T-helper 17 cell (primary cell): Measurements from ENCODE around the gene LRMDA. TPM values are rescaled to one million over a fixed set of nuclear protein-coding genes. Genes with fewer than 3 reads are reported as not detected.

Experiments used
- ATAC-seq: fragments of 150-1000 bp; cut with Tn5 transposase; 2 replicates; pipeline ENCODE4 v1.10.0; 2021; ENCODE audit warnings: mild to moderate bottlenecking, moderate library complexity
- DNase-seq, 3 donors: peaks; one replicate each; pipeline versions ENCODE4 v3.0.0 to v3.0.0-alpha.2; 2020 to 2021
- H3K9me3 ChIP-seq: one replicate; pipeline ENCODE4 v1.7.0; 2013; ENCODE audit warnings: low read length, mild to moderate bottlenecking; ENCODE audit not compliant: control insufficient read depth, poor library complexity, severe bottlenecking
- H3K27ac Mint-ChIP-seq: one replicate; pipeline ENCODE4 v1.8.0; 2022; ENCODE audit warnings: mild to moderate bottlenecking, moderate library complexity, mixed read lengths
- H3K27me3 Mint-ChIP-seq: one replicate; pipeline ENCODE4 v1.8.0; 2022; ENCODE audit warnings: mixed read lengths
- H3K36me3 Mint-ChIP-seq: one replicate; pipeline ENCODE4 v1.8.0; 2022; ENCODE audit warnings: low read depth, mixed read lengths
- H3K4me1 Mint-ChIP-seq: one replicate; pipeline ENCODE4 v1.8.0; 2022; ENCODE audit warnings: mild to moderate bottlenecking, mixed read lengths
- H3K4me3 Mint-ChIP-seq: one replicate; pipeline ENCODE4 v1.8.0; 2022; ENCODE audit warnings: mild to moderate bottlenecking, moderate library complexity, mixed read lengths
- total RNA-seq, 4 donors: library from RNA in 2 of 4; stranded (reverse) in 2 of 4; gene quantifications; one replicate each; pipeline ENCODE4 v1.2.3 and lab custom pipeline; 2022 to 2026

Gene LRMDA
- total RNA-seq, 2 donors from 2014 or later = not detected

DNA sequence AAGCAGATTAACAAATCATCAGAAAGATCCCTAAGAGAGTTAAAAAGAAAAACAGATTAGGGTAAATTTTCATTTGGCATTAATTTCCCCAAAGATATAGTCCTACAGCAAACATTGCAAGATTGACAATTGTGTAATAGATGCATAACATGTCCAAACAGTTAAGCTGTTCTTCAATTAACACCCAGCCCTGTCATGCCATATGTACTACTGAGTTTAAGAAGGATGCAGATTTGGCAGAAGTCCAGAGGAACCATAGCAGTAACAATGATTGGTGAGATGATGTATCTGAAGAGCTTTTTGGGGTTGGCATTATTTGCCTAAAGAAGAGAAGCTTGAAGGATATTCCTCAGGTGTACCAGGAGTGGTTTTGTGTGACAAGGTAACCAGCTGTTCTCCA, 287.6 kb downstream of the LRMDA start:
- DNase-seq (no peak), ATAC-seq (no peak)
- no peak overlapping the region for H3K27ac Mint-ChIP-seq
- no peaks in the 10 kb centered on the region for H3K4me1 Mint-ChIP-seq
- no peak overlapping the region for H3K4me3 Mint-ChIP-seq
- peaks cover 22% of the 10 kb centered on the region for H3K27me3 Mint-ChIP-seq
- no peaks in the 10 kb centered on the region for H3K36me3 Mint-ChIP-seq
- H3K9me3 ChIP-seq = no peaks in the 10 kb centered on the region

DNA sequence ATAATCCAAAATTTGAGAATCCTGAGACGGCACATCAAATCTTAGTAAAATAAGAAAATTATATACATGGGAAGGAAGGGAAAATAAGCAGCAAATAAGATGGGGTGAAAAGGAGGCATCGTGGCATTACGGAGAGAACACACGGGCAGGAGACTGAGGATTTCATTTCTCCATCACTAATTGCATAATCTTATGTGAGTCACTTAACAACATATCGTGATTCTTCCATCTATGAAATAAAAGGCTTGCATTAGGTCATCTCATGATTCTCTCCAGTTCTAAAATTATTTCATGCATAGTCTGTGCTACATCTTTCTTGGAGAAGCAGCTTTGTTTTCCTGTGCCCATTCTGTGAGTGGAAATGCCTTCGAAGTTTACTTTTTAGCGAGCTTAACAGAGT, 288.7 kb downstream of the LRMDA start:
- DNase-seq = no peak
- no peak for ATAC-seq
- Mint-ChIP-seq H3K27ac (no peak overlapping the region), H3K4me1 (no peaks in the 10 kb centered on the region), H3K36me3 (no peaks in the 10 kb centered on the region), H3K4me3 (no peak overlapping the region), H3K27me3 (peaks cover 28% of the 10 kb centered on the region)
- H3K9me3 ChIP-seq = no peaks in the 10 kb centered on the region

DNA sequence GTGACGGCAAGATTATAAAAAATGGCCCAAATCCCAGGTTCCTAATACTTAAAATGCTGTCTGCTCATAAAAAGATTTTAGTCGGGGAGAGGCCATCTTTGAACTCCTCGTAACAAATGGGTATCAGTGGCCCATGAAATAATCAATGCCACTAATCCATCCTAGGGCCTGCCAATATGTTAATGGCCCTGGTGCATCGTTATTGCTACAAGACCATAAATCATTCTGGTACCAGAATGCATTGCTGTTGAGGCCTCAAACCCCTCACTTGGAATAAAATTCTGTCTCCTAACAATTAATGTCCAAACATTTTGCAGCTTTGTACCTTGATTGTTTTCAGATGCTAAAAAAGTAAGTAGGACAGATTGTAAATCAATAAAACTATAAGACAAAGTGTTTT, 290.6 kb downstream of the LRMDA start:
- ATAC-seq (no peak), DNase-seq (no peak)
- H3K36me3 Mint-ChIP-seq = no peaks in the 10 kb centered on the region
- H3K27me3 Mint-ChIP-seq = peaks cover 17% of the 10 kb centered on the region
- no peaks in the 10 kb centered on the region for H3K4me1 Mint-ChIP-seq
- no peak overlapping the region for H3K27ac Mint-ChIP-seq
- no peak overlapping the region for H3K4me3 Mint-ChIP-seq
- H3K9me3 ChIP-seq = no peaks in the 10 kb centered on the region

DNA sequence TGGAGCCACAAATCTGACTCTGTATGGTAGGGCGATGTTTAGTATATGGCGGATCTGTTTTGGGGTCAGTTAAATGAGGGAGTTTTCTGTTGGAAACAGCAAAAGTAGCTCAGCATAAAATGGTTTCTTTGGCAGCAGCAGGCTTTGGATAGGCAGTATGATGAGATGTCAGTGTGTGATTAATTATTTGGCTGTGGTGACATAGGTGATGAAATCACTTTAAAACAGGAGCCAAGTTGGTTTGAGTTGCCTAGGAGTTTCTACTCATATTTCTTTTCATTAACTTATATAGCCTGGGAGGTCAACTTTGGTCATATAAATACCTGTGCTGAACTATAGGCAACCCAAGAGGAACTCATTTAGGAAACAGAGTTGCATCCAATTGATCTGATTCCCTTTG, 291.2 kb downstream of the LRMDA start:
- no peaks in the 10 kb centered on the region for H3K4me1 Mint-ChIP-seq
- no peak overlapping the region for H3K27ac Mint-ChIP-seq
- DNase-seq = no peak
- H3K4me3 Mint-ChIP-seq = no peak overlapping the region
- peaks cover 18% of the 10 kb centered on the region for H3K27me3 Mint-ChIP-seq
- ATAC-seq = no peak
- no peaks in the 10 kb centered on the region for H3K36me3 Mint-ChIP-seq
- H3K9me3 ChIP-seq = no peaks in the 10 kb centered on the region

DNA sequence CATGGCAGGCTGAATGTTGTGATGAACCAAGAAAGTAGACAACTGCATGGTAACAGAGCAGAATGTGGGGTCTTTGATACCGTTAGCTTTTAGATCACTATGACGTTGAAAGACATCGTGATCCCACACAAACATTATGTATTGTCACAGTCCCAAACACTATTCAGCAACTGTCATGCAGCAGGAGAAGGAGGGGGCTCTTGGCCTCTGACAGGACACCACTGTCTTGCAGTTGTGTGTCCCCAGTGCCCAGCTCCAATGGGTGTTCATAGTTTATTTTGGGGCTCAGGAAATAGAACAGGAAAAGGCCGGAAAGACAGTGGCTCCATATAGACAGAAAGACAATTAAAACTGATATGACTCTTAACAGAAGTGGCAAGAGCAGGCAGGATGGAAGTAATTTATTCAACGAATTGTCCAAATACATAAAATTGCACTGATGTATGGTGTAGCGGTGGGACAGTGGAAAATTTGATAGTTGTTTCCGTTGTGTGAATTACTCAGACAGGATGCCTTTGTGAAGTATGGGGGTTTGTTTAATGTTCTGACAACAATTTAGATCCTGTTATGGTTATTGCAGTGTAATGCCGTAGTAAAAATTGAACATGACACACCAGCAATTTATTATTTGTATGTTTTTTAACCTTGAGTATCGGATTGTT, 292.0 kb downstream of the LRMDA start:
- H3K9me3 ChIP-seq = no peaks in the 10 kb centered on the region
- Mint-ChIP-seq H3K4me3 (no peak overlapping the region), H3K4me1 (no peaks in the 10 kb centered on the region), H3K27me3 (peaks cover 20% of the 10 kb centered on the region), H3K36me3 (no peaks in the 10 kb centered on the region), H3K27ac (no peak overlapping the region)
- no peak for DNase-seq
- ATAC-seq = no peak

DNA sequence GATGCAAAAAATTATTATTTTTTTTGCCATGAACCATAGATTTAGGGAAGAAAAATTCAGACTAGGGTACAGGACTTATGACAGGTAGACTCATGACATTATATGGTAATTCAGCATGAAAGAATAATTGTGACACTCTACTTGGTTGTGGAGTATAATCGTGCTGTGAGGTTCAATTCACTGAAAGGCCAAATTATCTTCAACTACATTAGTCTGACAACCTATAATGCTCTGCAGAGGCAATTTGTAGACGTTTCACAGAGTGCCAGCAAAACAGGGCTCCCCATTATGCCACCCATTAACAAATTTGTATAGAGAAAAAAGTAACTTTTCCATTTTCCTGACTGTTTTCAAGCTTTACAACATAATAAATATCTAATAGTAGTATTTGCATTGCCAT, 292.6 kb downstream of the LRMDA start:
- H3K36me3 Mint-ChIP-seq = no peaks in the 10 kb centered on the region
- no peaks in the 10 kb centered on the region for H3K9me3 ChIP-seq
- DNase-seq (no peak), ATAC-seq (no peak)
- no peak overlapping the region for H3K27ac Mint-ChIP-seq
- no peak overlapping the region for H3K4me3 Mint-ChIP-seq
- no peaks in the 10 kb centered on the region for H3K4me1 Mint-ChIP-seq
- H3K27me3 Mint-ChIP-seq = peaks cover 26% of the 10 kb centered on the region

DNA sequence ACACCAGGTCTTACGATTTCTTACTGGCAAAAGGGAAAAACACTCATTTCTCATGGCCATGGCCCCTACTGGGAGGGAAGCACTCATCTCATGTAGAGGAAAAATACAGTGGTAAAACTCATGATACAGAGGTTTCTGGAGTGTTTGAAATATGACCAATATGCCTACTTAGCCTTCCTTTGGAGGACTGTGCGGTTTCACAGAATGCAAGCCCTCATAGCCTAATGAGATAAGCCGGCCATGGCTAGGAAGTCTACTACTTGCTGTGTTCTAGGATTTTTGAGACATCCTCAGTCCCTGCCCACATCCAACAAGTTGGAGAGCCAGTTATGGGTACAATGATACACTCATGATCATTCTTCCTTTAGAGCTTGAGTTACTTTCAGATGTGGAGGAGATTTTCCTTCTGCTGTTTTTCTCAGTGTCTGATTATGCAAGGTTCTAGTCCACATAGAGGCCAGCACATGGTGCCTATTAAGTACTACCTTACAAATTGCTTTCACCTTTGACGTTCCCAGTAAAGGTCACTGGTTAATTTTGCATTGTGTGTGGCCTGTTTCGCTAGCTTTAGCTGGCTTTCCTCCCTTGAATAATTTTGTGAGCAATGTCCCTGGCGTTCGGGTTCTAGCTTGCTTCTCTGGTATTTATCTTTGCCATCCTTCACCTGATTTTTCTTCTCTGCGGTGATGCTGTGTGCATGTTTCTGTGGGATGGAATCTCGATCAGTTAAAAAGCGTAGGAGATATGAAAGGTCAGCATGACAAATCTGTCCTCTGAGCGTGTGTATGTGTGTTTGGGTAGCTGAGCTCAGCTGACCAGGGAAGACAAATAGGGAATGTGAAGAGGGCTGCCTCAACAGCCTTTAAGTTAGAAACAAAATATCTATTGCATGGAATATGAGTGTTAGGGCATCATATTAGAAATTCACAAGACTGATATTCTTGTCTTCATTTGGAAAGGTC, 295.4 kb downstream of the LRMDA start:
- ATAC-seq (no peak), DNase-seq (no peak)
- H3K4me3 Mint-ChIP-seq = no peak overlapping the region
- peaks cover 2% of the 10 kb centered on the region for H3K9me3 ChIP-seq
- H3K27me3 Mint-ChIP-seq = peaks cover 24% of the 10 kb centered on the region
- no peaks in the 10 kb centered on the region for H3K4me1 Mint-ChIP-seq
- H3K36me3 Mint-ChIP-seq = no peaks in the 10 kb centered on the region
- no peak overlapping the region for H3K27ac Mint-ChIP-seq

DNA sequence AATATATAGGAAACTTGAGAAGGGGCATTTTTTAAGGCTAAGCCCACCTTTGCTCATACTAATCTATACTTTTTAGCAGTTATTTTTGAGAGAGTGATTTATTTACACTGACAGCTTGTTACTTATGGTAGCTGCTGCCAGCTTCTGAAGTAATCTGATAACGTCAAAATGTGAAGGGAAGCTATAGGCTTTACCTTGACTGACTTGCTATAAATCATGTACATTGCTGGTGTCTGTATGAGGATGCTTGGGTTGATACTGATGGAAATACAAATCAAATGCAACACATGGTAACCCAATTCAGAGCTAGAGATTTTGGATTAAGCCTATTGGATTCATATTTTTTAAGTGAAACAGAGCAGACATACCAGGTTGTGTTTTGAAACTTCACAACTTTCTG, 299.4 kb downstream of the LRMDA start:
- peaks cover 43% of the 10 kb centered on the region for H3K27me3 Mint-ChIP-seq
- H3K4me3 Mint-ChIP-seq = no peak overlapping the region
- H3K36me3 Mint-ChIP-seq = peaks cover 3% of the 10 kb centered on the region
- H3K9me3 ChIP-seq = peaks cover 2% of the 10 kb centered on the region
- ATAC-seq = no peak
- DNase-seq = no peak
- H3K27ac Mint-ChIP-seq = no peak overlapping the region
- no peaks in the 10 kb centered on the region for H3K4me1 Mint-ChIP-seq

DNA sequence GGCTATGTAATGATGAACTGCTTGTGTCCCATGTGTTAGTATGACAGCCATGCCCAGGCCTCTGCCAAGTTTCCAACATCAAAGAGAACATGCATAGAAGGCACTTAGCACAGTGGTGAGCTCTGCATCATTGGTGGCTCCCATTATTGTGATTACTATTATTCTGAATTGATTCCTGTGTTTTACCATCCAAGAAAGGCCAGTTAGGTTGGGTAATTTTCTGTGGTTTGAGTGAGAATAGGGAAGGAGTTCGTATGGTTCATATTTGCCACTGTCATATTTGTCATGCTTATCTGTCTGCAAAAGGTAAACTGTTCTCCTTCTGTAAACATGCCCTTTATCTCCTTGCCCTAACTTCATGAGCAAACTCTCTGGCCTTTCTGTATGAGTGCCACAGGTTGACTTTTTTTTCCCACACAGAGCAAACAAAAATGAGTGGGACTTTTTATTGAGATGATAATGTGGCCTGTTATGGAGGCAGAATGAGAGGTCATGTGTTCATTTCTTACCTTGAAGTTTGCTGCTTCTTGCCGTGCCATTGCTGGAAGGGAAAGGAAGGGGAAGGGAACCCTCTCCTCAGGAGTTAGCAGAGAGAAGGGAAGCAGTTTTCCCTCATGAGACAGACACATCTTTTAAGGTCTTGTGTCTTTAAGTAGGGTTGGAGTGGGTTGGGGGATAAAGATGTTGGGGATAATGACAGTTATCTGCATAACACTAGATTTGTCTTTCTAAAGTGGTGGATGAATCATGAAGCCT, 301.9 kb downstream of the LRMDA start:
- peaks cover 3% of the 10 kb centered on the region for H3K36me3 Mint-ChIP-seq
- no peak for DNase-seq

DNA sequence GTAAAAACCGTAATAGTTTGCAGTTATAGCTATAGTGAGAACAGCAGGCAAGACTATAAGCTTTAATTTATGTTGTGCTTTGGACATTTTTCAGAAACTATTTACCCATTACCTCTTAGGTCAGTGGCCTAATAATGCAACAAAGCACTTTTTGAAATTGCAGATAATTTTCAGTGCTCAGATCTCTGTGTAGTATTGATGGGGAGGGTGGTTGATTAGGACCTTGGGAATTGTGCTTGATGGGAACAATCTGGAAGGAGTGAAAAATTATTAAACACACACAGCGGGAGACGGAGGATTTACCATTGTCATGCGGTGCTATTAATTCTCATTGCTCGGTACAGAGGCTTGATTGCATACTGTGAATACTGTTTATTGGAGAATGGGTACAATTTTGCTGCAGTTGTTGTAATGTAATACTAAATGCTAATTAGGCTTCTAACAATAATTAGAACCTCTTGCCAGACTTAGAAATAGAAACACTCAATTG, 304.8 kb downstream of the LRMDA start:
- peaks cover 2% of the 10 kb centered on the region for H3K9me3 ChIP-seq
- no peak overlapping the region for H3K4me3 Mint-ChIP-seq
- peaks cover 53% of the 10 kb centered on the region for H3K27me3 Mint-ChIP-seq
- no peaks in the 10 kb centered on the region for H3K4me1 Mint-ChIP-seq
- DNase-seq (no peak), ATAC-seq (no peak)
- H3K36me3 Mint-ChIP-seq = peaks cover 3% of the 10 kb centered on the region
- H3K27ac Mint-ChIP-seq = no peak overlapping the region

More for the DNA sequence above, 301.9 kb downstream of the LRMDA start:
- peaks cover 54% of the 10 kb centered on the region for H3K27me3 Mint-ChIP-seq
- H3K4me3 Mint-ChIP-seq = no peak overlapping the region
- H3K9me3 ChIP-seq = peaks cover 2% of the 10 kb centered on the region
- no peaks in the 10 kb centered on the region for H3K4me1 Mint-ChIP-seq
- no peak for ATAC-seq
- no peak overlapping the region for H3K27ac Mint-ChIP-seq

DNA sequence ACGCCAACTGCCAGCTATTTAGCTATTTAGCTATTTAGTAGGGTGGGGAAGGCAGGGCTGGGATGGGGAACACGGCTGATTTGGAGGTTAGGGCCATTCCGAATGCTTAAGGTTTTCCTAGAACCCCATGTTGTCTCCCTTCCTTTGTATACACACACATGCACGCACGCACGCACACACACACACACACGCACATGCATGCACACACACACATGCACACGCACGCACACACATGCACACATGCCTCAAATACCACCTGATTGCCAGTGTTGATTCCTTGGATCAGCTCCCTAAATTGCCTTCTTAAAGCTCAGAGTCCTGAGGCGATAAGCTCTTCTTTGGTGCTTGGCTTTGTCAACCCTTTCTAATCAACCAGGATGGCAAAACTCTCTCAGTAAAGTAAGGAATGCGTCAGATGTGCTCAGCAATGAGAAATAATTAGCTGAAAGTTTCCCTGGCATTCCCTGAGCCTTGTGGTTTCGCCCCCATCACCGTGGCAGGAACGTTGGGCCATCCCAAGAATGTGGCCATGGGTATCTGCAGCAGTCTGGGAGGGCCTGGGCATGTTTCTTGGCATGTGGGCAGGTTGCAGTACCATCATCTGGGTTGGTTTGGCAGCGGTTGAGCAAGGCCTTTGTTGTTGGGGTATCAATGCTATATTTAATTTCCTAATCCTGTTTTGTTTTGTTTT, 305.6 kb downstream of the LRMDA start:
- Mint-ChIP-seq H3K4me3 (no peak overlapping the region), H3K4me1 (no peaks in the 10 kb centered on the region)
- no peak for ATAC-seq

DNA sequence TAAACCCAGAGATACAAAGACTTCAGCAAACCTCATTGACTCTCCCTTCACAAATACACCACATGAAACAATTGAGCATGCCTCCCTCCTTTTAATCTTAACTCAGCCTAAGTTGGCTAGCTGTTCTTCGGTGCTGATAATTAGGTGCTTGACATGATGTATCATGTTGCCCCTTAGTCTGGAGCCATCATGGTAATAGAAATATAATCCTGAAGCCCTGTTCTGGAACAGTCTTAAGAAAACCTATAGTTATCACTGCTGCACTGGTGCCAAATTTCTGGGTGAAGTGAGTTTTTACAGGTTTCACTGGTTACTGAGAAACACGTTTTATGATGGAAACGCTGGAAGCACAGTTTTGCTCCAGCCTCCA, 306.1 kb downstream of the LRMDA start:
- DNase-seq (no peak), ATAC-seq (no peak)
- Mint-ChIP-seq H3K27ac (no peak overlapping the region), H3K4me3 (no peak overlapping the region), H3K36me3 (peaks cover 3% of the 10 kb centered on the region), H3K27me3 (peaks cover 46% of the 10 kb centered on the region), H3K4me1 (no peaks in the 10 kb centered on the region)
- H3K9me3 ChIP-seq = no peaks in the 10 kb centered on the region

More for the DNA sequence above, 305.6 kb downstream of the LRMDA start:
- peaks cover 52% of the 10 kb centered on the region for H3K27me3 Mint-ChIP-seq
- DNase-seq = no peak
- no peak overlapping the region for H3K27ac Mint-ChIP-seq
- H3K36me3 Mint-ChIP-seq = peaks cover 3% of the 10 kb centered on the region
- no peaks in the 10 kb centered on the region for H3K9me3 ChIP-seq

DNA sequence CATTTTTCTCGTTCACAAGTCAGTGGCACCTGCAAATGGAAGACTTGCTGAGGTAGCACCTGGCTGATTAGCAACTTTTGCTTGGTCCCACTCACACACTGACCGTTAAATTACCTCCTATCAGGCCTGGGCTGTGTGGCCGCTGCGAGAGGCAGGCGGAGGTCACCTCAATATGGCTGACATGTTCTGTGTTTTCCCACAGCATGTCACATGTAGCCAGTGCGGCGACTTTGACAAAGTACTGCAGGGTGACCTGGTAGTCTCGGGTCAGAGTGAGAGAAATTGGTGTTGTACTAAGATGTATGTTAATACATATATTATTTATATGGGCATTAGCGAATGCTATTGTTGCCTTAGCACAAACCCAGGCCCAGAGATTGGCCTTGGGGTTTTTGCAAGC, 307.5 kb downstream of the LRMDA start:
- H3K27me3 Mint-ChIP-seq = peaks cover 37% of the 10 kb centered on the region
- ATAC-seq (no peak), DNase-seq (no peak)
- H3K4me1 Mint-ChIP-seq = no peaks in the 10 kb centered on the region
- H3K27ac Mint-ChIP-seq = no peak overlapping the region
- H3K36me3 Mint-ChIP-seq = peaks cover 3% of the 10 kb centered on the region
- no peak overlapping the region for H3K4me3 Mint-ChIP-seq
- H3K9me3 ChIP-seq = no peaks in the 10 kb centered on the region
